ENCODE data around the gene ASB11. TPM values are rescaled to one million over a fixed set of nuclear protein-coding genes. Genes with fewer than 3 reads are reported as not detected.

Gene ASB11
- total RNA-seq, 1 donor from 2014 or later: 85.9 TPM

DNA sequence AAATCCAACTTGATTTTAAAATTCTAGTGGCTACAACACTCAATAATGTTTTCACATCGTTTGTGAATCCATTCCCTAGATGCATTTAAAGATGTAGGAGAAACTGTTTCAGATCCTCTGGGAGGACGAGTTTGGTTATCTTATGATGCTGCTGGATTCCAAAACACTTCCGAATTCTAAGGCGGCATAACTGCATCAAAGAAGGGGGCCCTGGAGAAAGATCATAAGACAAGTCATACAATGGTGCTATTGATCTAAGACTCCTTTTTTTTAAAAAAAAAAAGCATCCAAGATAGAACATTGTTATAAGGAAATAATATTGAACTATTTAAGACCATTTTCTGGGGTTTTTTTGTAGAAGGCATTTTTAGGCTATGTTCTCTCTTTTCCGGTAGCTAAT lies 71.0 kb downstream of the ASB11 start:
- intact Hi-C loops (cut with DNase I): loop anchor here (5.0 kb wide), 1 partner anchor 1202 kb away; no protein-coding TSS in a partner anchor
- DNase-seq (ENCODE audit: missing footprints) (no peak), ATAC-seq (no peak)

DNA sequence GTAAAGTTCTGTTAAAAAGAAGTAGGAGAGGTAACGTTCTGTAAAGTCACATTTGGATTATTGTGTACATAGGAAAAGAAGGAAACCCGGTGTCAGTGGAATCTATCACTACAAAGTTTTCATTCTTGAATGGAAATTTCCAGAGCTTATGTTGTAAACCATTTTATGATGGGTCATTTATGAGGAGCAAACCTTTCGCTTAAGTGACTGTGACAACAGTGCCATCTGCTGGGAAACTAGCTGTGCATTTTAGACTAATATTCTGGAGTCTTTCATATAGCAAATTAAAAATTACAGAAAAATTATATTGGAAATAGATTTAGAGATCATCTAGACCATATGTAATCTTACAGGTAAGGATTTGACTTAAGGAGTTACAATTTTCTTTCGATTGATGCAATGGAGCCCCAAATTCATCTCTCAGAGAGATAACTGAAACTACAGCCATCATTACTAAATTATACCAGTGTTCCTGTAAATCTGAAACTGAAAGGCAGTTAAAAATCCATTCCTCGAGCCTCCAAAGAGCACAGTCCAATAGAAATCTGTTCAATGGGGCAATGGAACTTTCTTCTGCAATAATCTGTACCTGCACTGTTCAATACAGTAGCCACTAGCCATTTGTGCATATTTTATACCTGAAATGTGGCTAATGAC lies 72.4 kb downstream of the ASB11 start:
- DNase-seq (ENCODE audit: missing footprints) (no peak), ATAC-seq (no peak)
- intact Hi-C loops (cut with DNase I): loop anchor here (5.0 kb wide), 1 partner anchor 1201 kb away; no protein-coding TSS in a partner anchor

DNA sequence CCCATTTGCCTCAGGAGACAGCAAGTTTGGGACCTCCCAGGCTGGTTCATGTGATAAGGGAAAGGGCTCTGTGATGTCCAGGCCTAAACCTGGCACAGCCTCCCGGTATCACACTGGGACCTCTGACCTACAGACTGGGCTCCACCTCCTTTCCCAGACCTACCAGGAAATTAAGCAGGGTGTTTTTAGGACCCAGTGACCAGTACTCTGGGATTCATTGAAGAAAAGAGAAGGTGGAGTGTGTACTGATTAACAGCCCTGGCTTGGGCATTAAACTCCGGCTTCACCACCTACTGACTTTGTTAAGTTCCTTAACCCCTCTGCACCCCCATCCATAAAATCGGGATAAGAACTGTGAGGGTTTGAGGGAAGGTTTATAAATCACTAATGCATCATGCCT lies 74.1 kb downstream of the ASB11 start:
- ATAC-seq: no peak
- no peak for DNase-seq (ENCODE audit: missing footprints)
- intact Hi-C loops (cut with DNase I): loop anchor here (5.0 kb wide), 1 partner anchor 1199 kb away; no protein-coding TSS in a partner anchor

DNA sequence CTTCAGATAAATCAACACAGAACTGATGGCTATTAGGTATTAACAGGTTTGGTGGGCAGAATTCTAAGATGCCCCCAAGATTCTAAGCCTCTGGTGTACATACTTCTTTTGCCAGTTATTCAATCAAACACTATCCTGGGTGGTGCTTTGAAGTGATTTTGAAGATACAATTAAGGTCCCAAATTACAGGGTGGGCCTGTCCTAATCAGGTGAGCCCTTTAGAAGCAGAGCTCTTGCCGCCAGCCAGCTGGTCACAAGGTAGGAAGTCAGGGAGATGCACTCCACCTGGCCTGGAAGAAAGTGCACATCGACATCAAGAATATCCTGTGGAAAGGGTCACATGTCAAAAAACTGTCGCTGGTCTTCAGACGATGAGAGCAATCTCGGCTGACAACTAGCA lies 75.0 kb downstream of the ASB11 start:
- DNase-seq (ENCODE audit: missing footprints) (no peak), ATAC-seq (no peak)
- intact Hi-C loops (cut with DNase I): loop anchor here (5.0 kb wide), 1 partner anchor 1198 kb away; no protein-coding TSS in a partner anchor

DNA sequence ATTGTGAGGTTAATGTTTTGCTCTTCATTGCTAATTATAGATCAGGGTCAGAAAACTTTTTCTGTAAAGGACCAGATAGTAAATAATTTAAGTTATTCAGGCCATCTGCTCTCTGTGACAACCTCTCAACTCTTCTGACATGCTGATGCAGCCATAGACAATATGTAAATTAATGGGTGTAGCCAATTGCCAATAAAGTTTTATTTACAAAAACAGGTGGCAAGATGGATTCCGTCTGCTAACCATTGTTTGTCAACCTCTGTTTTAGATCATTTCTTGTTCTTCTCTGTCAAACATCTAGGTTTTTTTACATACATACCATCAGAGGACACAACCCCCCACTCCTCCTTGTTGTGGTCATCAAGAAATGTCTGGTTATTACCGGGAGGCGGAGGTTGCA lies 79.3 kb downstream of the ASB11 start:
- no peak for DNase-seq (ENCODE audit: missing footprints)
- no peak for ATAC-seq
- intact Hi-C loops (cut with DNase I): no loop called here

DNA sequence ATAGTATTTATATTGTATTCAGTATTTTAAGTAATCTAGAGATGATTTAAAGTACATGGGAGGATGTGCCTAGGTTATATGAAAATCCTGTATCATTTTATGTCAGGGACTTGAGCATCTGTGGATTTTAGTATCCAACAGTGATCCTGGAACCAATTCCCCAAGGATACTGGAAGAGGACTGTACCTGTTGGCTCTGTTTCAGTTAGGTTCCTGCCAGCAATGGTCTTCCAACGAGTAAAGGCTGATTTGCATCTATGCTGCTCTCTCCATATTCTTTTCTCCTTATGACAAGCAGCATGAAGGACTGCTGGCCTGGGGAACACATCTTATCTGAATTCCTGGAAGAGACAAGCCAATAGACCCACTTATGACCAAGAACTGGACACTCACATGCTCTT lies 80.4 kb downstream of the ASB11 start:
- DNase-seq (ENCODE audit: missing footprints) (no peak), ATAC-seq (no peak)
- intact Hi-C loops (cut with DNase I): no loop called here

DNA sequence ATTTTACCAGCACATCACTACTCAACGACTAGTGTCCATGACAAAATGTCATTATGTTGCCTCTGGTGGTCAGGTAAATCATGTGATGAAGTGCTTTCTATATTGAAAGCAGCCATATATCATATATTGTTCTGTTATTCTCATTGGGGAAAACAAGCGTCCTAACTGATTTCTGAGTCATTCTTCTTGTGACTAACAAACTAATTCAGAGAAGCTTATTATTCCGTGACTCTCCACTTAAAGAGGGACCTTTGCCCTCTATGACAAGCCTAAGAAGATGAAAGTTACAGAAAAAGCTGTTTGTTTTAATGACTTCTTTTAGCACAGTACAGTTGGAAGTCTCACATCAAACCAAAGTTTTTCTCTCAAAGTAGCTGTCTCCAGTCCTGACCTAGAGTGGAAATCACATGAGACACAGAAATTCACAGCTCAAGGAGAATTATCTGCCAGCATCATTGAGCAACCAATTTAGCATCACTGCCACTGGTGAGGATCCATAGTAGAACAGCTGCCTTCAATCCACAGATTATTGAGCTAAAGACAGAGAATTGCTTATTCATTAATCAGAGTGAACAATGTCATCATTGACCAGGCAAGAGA lies 81.9 kb downstream of the ASB11 start:
- intact Hi-C loops (cut with DNase I): no loop called here
- ATAC-seq: no peak
- DNase-seq (ENCODE audit: missing footprints): no peak

Other genes starting within 250 kb of the ASB11 start
- 1.5 TPM for gene ASB9, start 45.6 kb downstream of the ASB11 start, total RNA-seq
- 3.8 TPM for gene PIGA, start 19.9 kb upstream of the ASB11 start, total RNA-seq
- gene VEGFD, start 68.8 kb upstream of the ASB11 start, total RNA-seq: 23.5 TPM
- gene PIR, start 177.7 kb upstream of the ASB11 start, total RNA-seq: 13.2 TPM
- gene BMX, start 185.2 kb upstream of the ASB11 start, total RNA-seq: 1.4 TPM